ENCODE measurements around the gene MEN1. TPM values are rescaled to one million over a fixed set of nuclear protein-coding genes. Genes with fewer than 3 reads are reported as not detected.

The MEN1 gene
- total RNA-seq, 1 experiment from 2014 or later = 32.7 TPM

DNA sequence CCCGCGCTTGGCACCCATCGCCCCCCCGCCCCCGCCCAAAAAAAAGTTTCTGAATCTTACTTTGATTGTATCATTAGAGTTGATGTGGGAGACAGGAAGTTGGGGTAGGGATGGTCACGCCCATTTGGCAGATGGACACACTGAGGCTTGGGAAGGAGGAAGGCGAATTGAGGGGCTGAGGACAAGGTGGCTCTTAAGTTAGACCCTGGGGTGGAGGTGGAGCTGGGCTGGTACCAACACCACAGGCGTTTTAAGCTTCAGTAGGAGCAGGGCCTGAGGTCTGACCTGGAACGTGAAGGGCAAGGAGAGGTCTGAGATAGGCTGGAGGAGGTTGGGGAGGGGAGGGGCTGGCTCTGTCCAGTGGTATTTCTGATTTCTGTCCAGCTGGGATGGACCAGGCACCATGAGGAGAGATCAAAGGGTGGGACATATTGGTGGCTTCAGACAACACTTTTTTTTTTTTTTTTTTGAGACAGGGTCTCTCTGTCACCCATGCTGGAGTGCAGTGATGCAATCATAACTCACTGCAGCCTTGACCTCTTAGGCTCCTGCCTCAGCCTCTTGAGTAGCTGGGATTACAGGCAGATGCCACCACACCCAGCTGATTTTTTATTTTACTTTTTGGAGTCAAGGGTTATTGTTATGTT lies 34.9 kb upstream of the MEN1 start:
- H3K4me3 Mint-ChIP-seq (ENCODE audit: unreplicated experiment) = peak overlapping the region; percentile 88
- POLR2A ChIA-PET = interaction anchor here (0.7 kb wide), 1 partner anchor 168 kb away, joined by 5 read pairs; no protein-coding TSS in a partner anchor
- TSS peak; percentile 33 for BruUV-seq (replicated peaks)

DNA sequence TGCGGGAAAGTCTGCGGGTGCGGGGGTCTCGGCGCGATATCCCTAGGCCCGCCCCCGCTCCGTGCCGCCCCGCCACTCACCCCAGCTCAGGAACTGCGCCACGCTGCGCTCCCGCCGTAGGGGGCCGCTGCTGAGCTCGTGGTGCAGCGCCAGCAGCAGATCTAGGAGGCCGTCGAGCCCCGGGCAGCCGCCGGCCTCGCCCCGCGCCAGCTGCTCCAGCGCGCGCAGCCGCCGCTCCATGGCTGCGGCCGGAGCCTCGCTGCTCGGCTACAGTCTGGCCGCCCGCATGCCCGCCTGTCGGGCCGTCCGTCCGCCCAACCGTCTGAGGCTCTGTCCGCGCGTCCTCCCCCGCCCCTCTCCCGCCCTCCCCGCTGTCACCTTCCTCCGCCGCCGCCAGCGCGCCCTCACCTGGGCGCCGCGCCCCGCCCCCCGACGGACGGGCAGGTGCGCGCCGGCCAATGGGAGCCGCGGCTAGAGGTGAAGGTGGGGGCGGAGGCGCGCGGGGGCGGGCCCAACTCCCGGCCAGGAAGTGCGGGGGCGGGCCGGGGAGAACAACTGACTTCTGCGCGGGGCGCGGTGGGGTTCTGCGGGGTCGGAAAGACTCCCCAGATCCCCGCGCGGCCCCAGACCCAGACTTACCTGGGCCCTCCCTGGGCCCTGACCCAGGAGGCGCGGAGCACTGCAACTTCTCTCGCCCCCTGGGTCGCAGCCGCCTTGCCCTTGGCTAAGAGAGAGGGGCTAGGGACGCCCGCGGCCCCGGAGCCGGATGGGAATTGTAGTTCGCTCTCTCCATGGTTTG lies 34.2 kb upstream of the MEN1 start, which contains the start of gene CDC42BPG:
Gene CDC42BPG, minus strand, starts transcription at position 324 of the 799 bp plus-strand sequence. Its CDS starts 84 bp downstream, at position 240.
- Histone ChIP-seq H3K36me3 (ENCODE audit: control insufficient read depth, insufficient read depth, low read length) (peaks cover 1% of the 10 kb centered on the region; the same call in 1 of the 2 replicates), H3K9me3 (no peaks in the 10 kb centered on the region), H3K4me3 (ENCODE audit: low read depth, low read length) (peak within 1 kb of the TSS; percentile 79), H3K27me3 (replicated peaks; ENCODE audit: control insufficient read depth, insufficient read depth, low read length) (no peaks in the 10 kb centered on the region), H3K4me1 (peaks cover 36% of the 10 kb centered on the region)
- BruUV-seq (replicated peaks) = no TSS peak
- H3K4me1 Mint-ChIP-seq (ENCODE audit: low read depth, unreplicated experiment) = peaks cover 30% of the 10 kb centered on the region
- H3K4me3 Mint-ChIP-seq (ENCODE audit: unreplicated experiment) = peak within 1 kb of the TSS; percentile 88
- peak; percentile 91 to 96 for DNase-seq
- intact Hi-C loops (cut with micrococcal nuclease; ENCODE audit: unreplicated experiment) = loop anchor here (5.0 kb wide), 3 partner anchors 42 to 153 kb away; partner anchors contain the start of genes BATF2, MAP4K2 and SF1
- no peaks in the 10 kb centered on the region for H3K27me3 Mint-ChIP-seq (ENCODE audit: insufficient read depth, unreplicated experiment)
- ChIA-PET POLR2A (interaction anchor here (0.6 to 1.1 kb wide), 4 partner anchors 41 to 267 kb away, joined by 3 to 9 read pairs (median 3); partner anchors contain the start of gene MAP4K2), CTCF (interaction anchor here (0.5 to 1.5 kb wide), 22 partner anchors 18 to 1107 kb away, joined by 3 to 12 read pairs (median 4); partner anchors contain the start of genes ARL2, ATG2A, MEN1 and SAC3D1)
- H3K27ac Mint-ChIP-seq (ENCODE audit: unreplicated experiment) = peak within 1 kb of the TSS; percentile 92
- H3K9me3 Mint-ChIP-seq (ENCODE audit: unreplicated experiment) = no peaks in the 10 kb centered on the region
- TF ChIP-seq, protein P1, sequence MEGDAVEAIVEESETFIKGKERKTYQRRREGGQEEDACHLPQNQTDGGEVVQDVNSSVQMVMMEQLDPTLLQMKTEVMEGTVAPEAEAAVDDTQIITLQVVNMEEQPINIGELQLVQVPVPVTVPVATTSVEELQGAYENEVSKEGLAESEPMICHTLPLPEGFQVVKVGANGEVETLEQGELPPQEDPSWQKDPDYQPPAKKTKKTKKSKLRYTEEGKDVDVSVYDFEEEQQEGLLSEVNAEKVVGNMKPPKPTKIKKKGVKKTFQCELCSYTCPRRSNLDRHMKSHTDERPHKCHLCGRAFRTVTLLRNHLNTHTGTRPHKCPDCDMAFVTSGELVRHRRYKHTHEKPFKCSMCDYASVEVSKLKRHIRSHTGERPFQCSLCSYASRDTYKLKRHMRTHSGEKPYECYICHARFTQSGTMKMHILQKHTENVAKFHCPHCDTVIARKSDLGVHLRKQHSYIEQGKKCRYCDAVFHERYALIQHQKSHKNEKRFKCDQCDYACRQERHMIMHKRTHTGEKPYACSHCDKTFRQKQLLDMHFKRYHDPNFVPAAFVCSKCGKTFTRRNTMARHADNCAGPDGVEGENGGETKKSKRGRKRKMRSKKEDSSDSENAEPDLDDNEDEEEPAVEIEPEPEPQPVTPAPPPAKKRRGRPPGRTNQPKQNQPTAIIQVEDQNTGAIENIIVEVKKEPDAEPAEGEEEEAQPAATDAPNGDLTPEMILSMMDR (IDR thresholded peaks at IDR 0.05; ENCODE audit: insufficient read depth in 1 of 2, low read depth in 1 of 2, low read length in 1 of 2, severe bottlenecking in 1 of 2, unreplicated experiment in 1 of 2) = peak; percentile 74 to 80
- peaks cover 45% of the 10 kb centered on the region for H3K36me3 Mint-ChIP-seq (ENCODE audit: insufficient read depth, unreplicated experiment)

More for the DNA sequence above, 34.9 kb upstream of the MEN1 start:
- DNase-seq = no peak
- Mint-ChIP-seq H3K36me3 (ENCODE audit: insufficient read depth, unreplicated experiment) (peaks cover 47% of the 10 kb centered on the region), H3K4me1 (ENCODE audit: low read depth, unreplicated experiment) (peaks cover 31% of the 10 kb centered on the region), H3K9me3 (ENCODE audit: unreplicated experiment) (no peaks in the 10 kb centered on the region), H3K27me3 (ENCODE audit: insufficient read depth, unreplicated experiment) (no peaks in the 10 kb centered on the region), H3K27ac (ENCODE audit: unreplicated experiment) (peak overlapping the region; percentile 89)
- intact Hi-C loops (cut with micrococcal nuclease; ENCODE audit: unreplicated experiment) = loop anchor here (5.0 kb wide), 1 partner anchor 152 kb away; the partner anchor contains the start of gene BATF2
- Histone ChIP-seq H3K27me3 (replicated peaks; ENCODE audit: control insufficient read depth, insufficient read depth, low read length) (no peaks in the 10 kb centered on the region), H3K4me3 (ENCODE audit: low read depth, low read length) (peak overlapping the region; percentile 79), H3K4me1 (peaks cover 36% of the 10 kb centered on the region), H3K9me3 (no peaks in the 10 kb centered on the region), H3K36me3 (ENCODE audit: control insufficient read depth, insufficient read depth, low read length) (no peaks in the 10 kb centered on the region; the same call in 1 of the 2 replicates)
- TF ChIP-seq, protein P1 (IDR thresholded peaks at IDR 0.05; ENCODE audit: insufficient read depth in 1 of 2, low read depth in 1 of 2, low read length in 1 of 2, severe bottlenecking in 1 of 2, unreplicated experiment in 1 of 2) = no peak
- CTCF ChIA-PET = interaction anchor here (0.7 to 4.9 kb wide), 5 partner anchors 44 to 417 kb away, joined by 3 to 51 read pairs (median 3); no protein-coding TSS in a partner anchor

Measured in Caco-2 (cell line).